Neural cell (in vitro differentiated cells): ENCODE results near the gene PRPF38B. TPM values are rescaled to one million over a fixed set of nuclear protein-coding genes. Genes with fewer than 3 reads are reported as not detected.

Experiments
- H2AFZ ChIP-seq: fragments of 200-600, 300-800 bp; sonication (generic), shearing (Covaris generic); 2 replicates; pipeline ENCODE4 v1.6.0; 2014; ENCODE audit warnings: low read depth, mild to moderate bottlenecking, antibody characterized with exemption, low read length, moderate library complexity
- H3F3A ChIP-seq: fragments of 200-600 bp; shearing (Covaris generic); 2 replicates; pipeline ENCODE4 v1.6.1; 2016; ENCODE audit warnings: mild to moderate bottlenecking, moderate library complexity, mixed read lengths, antibody characterized with exemption, low read length; ENCODE audit not compliant: insufficient read depth, poor library complexity, severe bottlenecking
- H3K27ac ChIP-seq: fragments of 200-600, 300-800 bp; sonication (generic), shearing (Covaris generic); 2 replicates; pipeline ENCODE4 v1.5.1; 2014; ENCODE audit warnings: mild to moderate bottlenecking, low read length, moderate library complexity
- H3K27me3 ChIP-seq: fragments of 300-800, 200-600 bp; sonication (generic), shearing (Covaris generic); 2 replicates; pipeline ENCODE4 v1.6.0; 2014; ENCODE audit warnings: mild to moderate bottlenecking, low read depth, low read length, moderate library complexity; ENCODE audit not compliant: insufficient read depth
- H3K36me3 ChIP-seq: fragments of 300-800, 200-600 bp; sonication (generic), shearing (Covaris generic); 2 replicates; pipeline ENCODE4 v1.5.1; 2014; ENCODE audit warnings: mild to moderate bottlenecking, antibody characterized with exemption, low read length, moderate library complexity; ENCODE audit not compliant: insufficient read depth
- H3K4me2 ChIP-seq: fragments of 300-800, 200-600 bp; sonication (generic), shearing (Covaris generic); 2 replicates; pipeline ENCODE4 v1.6.0; 2014; ENCODE audit warnings: mild to moderate bottlenecking, low read length
- H3K4me3 ChIP-seq: fragments of 300-800, 200-600 bp; sonication (generic), shearing (Covaris generic); 2 replicates; pipeline ENCODE4 v1.5.1; 2014; ENCODE audit warnings: mild to moderate bottlenecking, low read length, moderate library complexity
- H3K79me2 ChIP-seq: fragments of 200-600 bp; shearing (Covaris generic); replicated peaks from 2 replicates; pipeline ENCODE4 v1.6.0; 2014; ENCODE audit warnings: mild to moderate bottlenecking, low read length, moderate library complexity; ENCODE audit not compliant: insufficient read depth
- H3K9ac ChIP-seq: fragments of 300-800, 200-600 bp; sonication (generic), shearing (Covaris generic); 2 replicates; pipeline ENCODE4 v1.6.1; 2016; ENCODE audit warnings: mild to moderate bottlenecking, low read length, mixed read lengths
- H3K9me2 ChIP-seq: fragments of 200-600 bp; shearing (Covaris generic); 2 replicates; pipeline ENCODE4 v1.6.1; 2016; ENCODE audit warnings: mild to moderate bottlenecking, low read length, mixed read lengths; ENCODE audit not compliant: insufficient read depth
- H3K9me3 ChIP-seq: fragments of 200-600, 300-800 bp; sonication (generic), shearing (Covaris generic); 2 replicates; pipeline ENCODE4 v1.6.1; 2016; ENCODE audit warnings: mild to moderate bottlenecking, mixed run types, low read length, moderate library complexity, mixed read lengths
- H4K20me1 ChIP-seq: fragments of 200-600 bp; shearing (Covaris generic); 2 replicates; pipeline ENCODE4 v1.6.1; 2016; ENCODE audit warnings: mild to moderate bottlenecking, mixed run types; ENCODE audit not compliant: insufficient read depth
- EP300 ChIP-seq: fragments of 450-650 bp; conservative IDR thresholded peaks from 2 replicates; pipeline ENCODE4 v1.6.1; 2014; ENCODE audit warnings: antibody characterized with exemption, mild to moderate bottlenecking, moderate library complexity; ENCODE audit not compliant: poor library complexity, severe bottlenecking
- EZH2 ChIP-seq: fragments of 200-600, 300-800 bp; shearing (Covaris generic), sonication (generic); IDR thresholded peaks from 2 replicates; pipeline ENCODE4 v1.6.1; 2014; ENCODE audit warnings: antibody characterized with exemption, low read length, borderline replicate concordance, mild to moderate bottlenecking; ENCODE audit not compliant: insufficient read depth, poor library complexity, severe bottlenecking
- MXI1 ChIP-seq: fragments of 450-650 bp; conservative IDR thresholded peaks from 2 replicates; pipeline ENCODE4 v1.6.1; 2014; ENCODE audit warnings: antibody characterized with exemption, mild to moderate bottlenecking; ENCODE audit not compliant: poor library complexity, severe bottlenecking
- POLR2AphosphoS5 ChIP-seq: IDR thresholded peaks from 2 replicates; pipeline ENCODE4 v1.6.1; 2012
- RAD21 ChIP-seq: fragments of 450-650 bp; conservative IDR thresholded peaks from 2 replicates; pipeline ENCODE4 v1.6.1; 2014; ENCODE audit warnings: antibody characterized with exemption, mild to moderate bottlenecking, moderate library complexity
- REST ChIP-seq: IDR thresholded peaks from 2 replicates; pipeline ENCODE4 v1.6.1; 2012; ENCODE audit warnings: borderline replicate concordance
- SMC3 ChIP-seq: fragments of 450-650 bp; conservative IDR thresholded peaks from 2 replicates; pipeline ENCODE4 v1.6.1; 2014; ENCODE audit warnings: antibody characterized with exemption, mild to moderate bottlenecking, moderate library complexity; ENCODE audit not compliant: poor library complexity
- TAF1 ChIP-seq: IDR thresholded peaks from 2 replicates; pipeline ENCODE4 v1.6.1; 2012; ENCODE audit warnings: low read depth
- polyA plus RNA-seq: library from polyadenylated mRNA; depleted of rRNA; stranded (reverse); fragments of >200 nt; gene quantifications from 2 replicates; pipeline ENCODE4 v1.2.3, GENCODE V29; 2014
- TF ChIP-seq, protein P1 (sequence below): fragments of 450-650 bp; IDR thresholded peaks from 2 replicates; pipeline ENCODE4 v1.5.1; 2014; ENCODE audit warnings: antibody characterized with exemption, mild to moderate bottlenecking, moderate library complexity; ENCODE audit not compliant: poor library complexity, severe bottlenecking

PRPF38B gene
- polyA plus RNA-seq, 1 donor from 2014 or later = 31.9 TPM

GRCh38 chr1:108686614-108687313 lies 5.3 kb upstream of the PRPF38B start:
- TF ChIP-seq EZH2 (no peak), MXI1 (no peak), RAD21 (no peak), POLR2AphosphoS5 (no peak), TAF1 (no peak), REST (no peak), EP300 (no peak), SMC3 (no peak)
- TF ChIP-seq, protein P1, sequence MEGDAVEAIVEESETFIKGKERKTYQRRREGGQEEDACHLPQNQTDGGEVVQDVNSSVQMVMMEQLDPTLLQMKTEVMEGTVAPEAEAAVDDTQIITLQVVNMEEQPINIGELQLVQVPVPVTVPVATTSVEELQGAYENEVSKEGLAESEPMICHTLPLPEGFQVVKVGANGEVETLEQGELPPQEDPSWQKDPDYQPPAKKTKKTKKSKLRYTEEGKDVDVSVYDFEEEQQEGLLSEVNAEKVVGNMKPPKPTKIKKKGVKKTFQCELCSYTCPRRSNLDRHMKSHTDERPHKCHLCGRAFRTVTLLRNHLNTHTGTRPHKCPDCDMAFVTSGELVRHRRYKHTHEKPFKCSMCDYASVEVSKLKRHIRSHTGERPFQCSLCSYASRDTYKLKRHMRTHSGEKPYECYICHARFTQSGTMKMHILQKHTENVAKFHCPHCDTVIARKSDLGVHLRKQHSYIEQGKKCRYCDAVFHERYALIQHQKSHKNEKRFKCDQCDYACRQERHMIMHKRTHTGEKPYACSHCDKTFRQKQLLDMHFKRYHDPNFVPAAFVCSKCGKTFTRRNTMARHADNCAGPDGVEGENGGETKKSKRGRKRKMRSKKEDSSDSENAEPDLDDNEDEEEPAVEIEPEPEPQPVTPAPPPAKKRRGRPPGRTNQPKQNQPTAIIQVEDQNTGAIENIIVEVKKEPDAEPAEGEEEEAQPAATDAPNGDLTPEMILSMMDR = no peak
- Histone ChIP-seq H3K4me3 (no peak overlapping the region), H3K9ac (no peak overlapping the region), H3K79me2 (peaks cover 10% of the 10 kb centered on the region), H3K9me2 (no peaks in the 10 kb centered on the region), H3K4me2 (no peak overlapping the region), H2AFZ (no peak overlapping the region), H3F3A (no peaks in the 10 kb centered on the region), H3K9me3 (no peaks in the 10 kb centered on the region), H3K36me3 (no peaks in the 10 kb centered on the region), H3K27me3 (no peaks in the 10 kb centered on the region), H3K27ac (no peak overlapping the region), H4K20me1 (no peaks in the 10 kb centered on the region)

DNA sequence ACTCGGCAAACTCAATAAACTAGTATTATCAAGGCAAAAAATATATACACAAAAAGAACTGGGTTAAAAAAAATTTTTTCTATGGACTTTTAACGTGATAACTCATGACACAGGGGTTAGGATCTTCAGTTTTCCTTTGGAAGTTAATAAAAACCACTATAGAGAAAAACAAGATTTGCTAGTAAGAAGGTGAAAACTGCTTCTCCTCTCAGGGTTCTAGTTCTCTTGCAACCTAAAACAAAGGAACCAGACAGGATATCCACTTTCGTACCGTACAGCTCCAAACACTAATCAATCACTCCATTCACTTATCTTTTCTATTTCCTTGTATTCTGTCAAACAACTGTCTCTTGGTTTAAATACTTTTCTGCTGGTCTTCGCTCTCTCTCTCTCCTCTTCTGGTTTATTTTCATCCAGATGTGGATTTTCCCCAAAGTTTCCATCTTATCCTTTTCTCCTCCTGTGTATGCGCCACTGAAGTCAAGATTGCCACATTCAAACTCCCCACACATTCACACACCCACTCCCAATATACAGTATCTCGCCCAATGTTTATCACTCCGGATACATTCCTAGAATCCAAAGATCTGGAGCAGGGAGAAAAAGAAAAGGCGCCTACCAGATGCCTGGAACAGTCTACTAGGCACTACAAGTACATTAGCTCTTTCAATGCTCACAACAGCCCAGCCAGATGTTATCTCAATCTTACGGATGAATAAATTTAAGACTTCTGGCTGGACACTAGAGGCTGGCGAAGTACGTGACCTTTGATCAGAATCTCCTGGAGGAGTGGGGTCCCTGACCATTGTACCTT lies 775 bp upstream of the PRPF38B start:
- no peaks in the 10 kb centered on the region for H3K27me3 ChIP-seq
- peak overlapping the region; percentile 92 for H3K9ac ChIP-seq
- H3K4me3 ChIP-seq = peak overlapping the region; percentile 91
- peaks cover 44% of the 10 kb centered on the region for H3K79me2 ChIP-seq
- H3K9me3 ChIP-seq = no peaks in the 10 kb centered on the region
- H2AFZ ChIP-seq = peak overlapping the region; percentile 29
- peaks cover 3% of the 10 kb centered on the region for H4K20me1 ChIP-seq
- TF ChIP-seq POLR2AphosphoS5 = no peak
- TF ChIP-seq SMC3 = no peak
- no peak for TF ChIP-seq REST
- TF ChIP-seq EZH2 = no peak
- TF ChIP-seq MXI1 = no peak
- TF ChIP-seq EP300 = no peak
- TF ChIP-seq RAD21 = no peak
- TF ChIP-seq, protein P1 = no peak
- no peak for TF ChIP-seq TAF1
- H3F3A ChIP-seq = no peaks in the 10 kb centered on the region
- no peaks in the 10 kb centered on the region for H3K9me2 ChIP-seq
- peak overlapping the region; percentile 100 for H3K4me2 ChIP-seq
- peak overlapping the region; percentile 96 for H3K27ac ChIP-seq
- peaks cover 4% of the 10 kb centered on the region for H3K36me3 ChIP-seq
